Activated CD8-positive, alpha-beta memory T cell treated with anti-CD3 and anti-CD28 coated beads, Interleukin-2, amount 10 ng/mL, durations not matched to agents 7 days and 5 days (primary cell): ENCODE results near the gene NOTCH2NLA. TPM values are rescaled to one million over a fixed set of nuclear protein-coding genes. Genes with fewer than 3 reads are reported as not detected.
"Not testable (repeated sequence)": the region's sequence is repeated elsewhere in the genome, so short reads cannot be mapped to it uniquely, and the experiment has no call there.

Experiments
- ATAC-seq: fragments of 150-1000 bp; cut with Tn5 transposase; one replicate; pipeline ENCODE4 v1.10.0; 2021; ENCODE audit warnings: moderate library complexity
- CTCF ChIA-PET: fragments of 350-600 bp; sonication (Branson Sonifier 250); formaldehyde crosslinking; loops from one replicate; lab custom pipeline; 2021; ENCODE audit warnings: antibody characterized with exemption; lab: Charles Lee
- DNase-seq: peaks from one replicate; pipeline ENCODE4 v3.0.0-alpha.2; 2020
- H3K27ac Mint-ChIP-seq: one replicate; pipeline ENCODE4 v1.8.0; 2021; ENCODE audit warnings: mild to moderate bottlenecking, mixed read lengths
- H3K27me3 Mint-ChIP-seq: one replicate; pipeline ENCODE4 v1.8.0; 2021; ENCODE audit warnings: mixed read lengths
- H3K36me3 Mint-ChIP-seq: one replicate; pipeline ENCODE4 v1.8.0; 2021; ENCODE audit warnings: mild to moderate bottlenecking, mixed read lengths
- H3K4me1 Mint-ChIP-seq: one replicate; pipeline ENCODE4 v1.8.0; 2021; ENCODE audit warnings: mixed read lengths
- H3K4me3 Mint-ChIP-seq: one replicate; pipeline ENCODE4 v1.8.0; 2021; ENCODE audit warnings: mild to moderate bottlenecking, moderate library complexity, mixed read lengths
- H3K9me3 Mint-ChIP-seq: one replicate; pipeline ENCODE4 v1.8.0; 2022; ENCODE audit warnings: low read depth, mixed read lengths
- total RNA-seq, 2 experiments: library from RNA; stranded (reverse); gene quantifications; one replicate each; pipeline ENCODE4 v1.2.3, GENCODE V29; 2021

The NOTCH2NLA gene
- total RNA-seq, result 10 to 100 TPM; 28.8 to 38.9 TPM

DNA sequence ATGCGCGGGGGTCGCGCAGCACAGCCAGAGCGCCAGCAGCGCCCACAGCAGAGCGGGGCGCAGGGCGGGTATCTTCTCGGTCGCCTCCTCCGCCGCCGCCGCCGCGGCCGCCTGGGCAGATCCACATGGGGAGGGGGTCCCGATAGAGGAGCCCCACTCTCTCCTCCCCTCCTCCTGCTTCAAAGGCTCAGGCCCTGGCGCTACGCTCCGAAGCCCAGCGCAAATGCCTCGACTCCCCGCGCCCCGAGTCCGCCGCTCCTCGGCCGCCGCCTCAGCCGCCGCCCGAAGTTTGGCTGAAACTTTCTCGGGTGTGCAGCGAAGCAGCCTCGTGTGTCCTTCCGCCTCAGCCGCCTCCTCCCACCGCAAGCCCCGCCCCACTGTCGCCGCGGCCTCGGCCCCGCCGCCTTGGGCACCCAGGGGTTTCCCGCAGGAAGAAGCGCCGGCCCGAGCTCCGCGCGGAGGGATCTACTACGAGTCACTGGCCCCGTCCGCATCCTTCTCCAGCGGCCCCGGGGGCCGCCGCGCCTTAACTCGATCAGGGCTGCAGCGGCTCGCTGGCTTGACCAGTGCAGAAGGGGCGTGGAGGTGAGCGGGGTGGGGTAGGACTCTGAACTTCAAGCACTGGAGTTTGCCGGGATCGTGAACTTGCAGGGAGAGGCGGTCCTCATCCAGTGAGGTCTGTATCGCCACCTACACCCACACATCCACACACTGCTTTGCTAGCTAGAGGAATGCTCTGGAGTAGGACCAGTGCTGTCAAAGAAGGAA lies at the start of gene NOTCH2NLA:
NOTCH2NLA (minus strand) TSS at position 312 of the 768 bp plus-strand sequence. CDS start 39,684 bp downstream, outside the sequence.
- H3K27ac Mint-ChIP-seq, result peak within 1 kb of the TSS; percentile 73
- H3K27me3 Mint-ChIP-seq, H3K9me3 Mint-ChIP-seq, CTCF ChIA-PET, H3K4me1 Mint-ChIP-seq, H3K36me3 Mint-ChIP-seq: not testable (repeated sequence)
- peak; percentile 53 for DNase-seq
- H3K4me3 Mint-ChIP-seq, result peak within 1 kb of the TSS; percentile 77
- ATAC-seq, result peak; percentile 83

- ATAC-seq, H3K36me3 Mint-ChIP-seq, H3K4me3 Mint-ChIP-seq, DNase-seq, H3K27me3 Mint-ChIP-seq, H3K4me1 Mint-ChIP-seq, H3K9me3 Mint-ChIP-seq, H3K27ac Mint-ChIP-seq, CTCF ChIA-PET: not testable (repeated sequence)
Observed at GRCh38 chr1:146278346-146278745, 49.5 kb upstream of the NOTCH2NLA start.

GRCh38 chr1:146277087-146277486 lies 48.3 kb upstream of the NOTCH2NLA start:
- H3K36me3 Mint-ChIP-seq, H3K27ac Mint-ChIP-seq, H3K9me3 Mint-ChIP-seq, H3K4me3 Mint-ChIP-seq, ATAC-seq, H3K27me3 Mint-ChIP-seq, H3K4me1 Mint-ChIP-seq, CTCF ChIA-PET, DNase-seq: not testable (repeated sequence)

DNA sequence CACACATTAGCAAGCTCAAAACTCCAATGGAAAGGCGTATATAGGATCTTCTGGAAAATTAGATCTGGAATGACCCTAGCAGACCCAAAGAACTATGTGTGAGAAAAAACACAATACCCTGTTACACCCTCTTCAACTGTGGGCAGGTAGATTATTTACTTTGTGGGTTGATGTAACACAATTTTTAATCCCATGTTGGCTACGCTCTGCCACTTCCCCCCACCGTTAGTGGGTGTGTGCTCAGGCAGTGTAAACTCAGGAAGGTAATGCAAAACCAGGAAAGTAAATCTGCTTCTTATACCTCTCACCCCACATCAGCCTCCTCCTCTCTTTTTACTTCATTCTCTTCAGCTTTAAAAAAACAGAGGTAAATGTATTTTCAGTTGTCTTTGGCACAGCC lies 45.3 kb upstream of the NOTCH2NLA start:
- not testable (repeated sequence) for H3K27me3 Mint-ChIP-seq, ATAC-seq

GRCh38 chr1:146273194-146273593 lies 44.4 kb upstream of the NOTCH2NLA start:
- CTCF ChIA-PET, H3K9me3 Mint-ChIP-seq, H3K36me3 Mint-ChIP-seq, H3K4me1 Mint-ChIP-seq, DNase-seq, H3K27me3 Mint-ChIP-seq, ATAC-seq, H3K27ac Mint-ChIP-seq, H3K4me3 Mint-ChIP-seq: not testable (repeated sequence)

More for the DNA sequence above, 45.3 kb upstream of the NOTCH2NLA start:
- H3K27ac Mint-ChIP-seq, H3K36me3 Mint-ChIP-seq, DNase-seq, CTCF ChIA-PET, H3K4me3 Mint-ChIP-seq, H3K4me1 Mint-ChIP-seq, H3K9me3 Mint-ChIP-seq: not testable (repeated sequence)

DNA sequence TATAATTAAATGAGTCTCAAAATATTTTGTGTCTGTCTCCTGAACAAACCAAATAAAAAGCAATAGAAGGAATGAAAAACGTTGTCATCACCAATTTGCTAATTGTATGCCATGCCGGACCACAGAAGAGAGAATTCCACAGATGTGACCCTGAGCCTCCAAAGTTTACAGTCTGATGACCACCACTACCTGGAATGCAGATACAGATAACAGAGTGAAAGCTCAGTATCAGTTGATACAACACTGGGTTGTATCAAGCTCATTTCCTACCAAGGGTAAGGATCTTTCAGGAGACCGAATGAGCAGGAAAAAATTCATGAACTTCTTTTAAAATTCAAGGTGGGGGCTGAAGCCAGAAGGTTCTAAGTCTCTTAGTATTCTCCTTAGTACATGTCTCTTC lies 43.9 kb upstream of the NOTCH2NLA start:
- H3K9me3 Mint-ChIP-seq, DNase-seq, H3K4me3 Mint-ChIP-seq, H3K36me3 Mint-ChIP-seq, H3K27ac Mint-ChIP-seq, ATAC-seq, H3K4me1 Mint-ChIP-seq, CTCF ChIA-PET, H3K27me3 Mint-ChIP-seq: not testable (repeated sequence)

GRCh38 chr1:146271977-146272376 lies 43.2 kb upstream of the NOTCH2NLA start:
- H3K27me3 Mint-ChIP-seq, H3K27ac Mint-ChIP-seq, ATAC-seq, H3K36me3 Mint-ChIP-seq, DNase-seq, H3K4me1 Mint-ChIP-seq, H3K4me3 Mint-ChIP-seq, CTCF ChIA-PET, H3K9me3 Mint-ChIP-seq: not testable (repeated sequence)

DNA sequence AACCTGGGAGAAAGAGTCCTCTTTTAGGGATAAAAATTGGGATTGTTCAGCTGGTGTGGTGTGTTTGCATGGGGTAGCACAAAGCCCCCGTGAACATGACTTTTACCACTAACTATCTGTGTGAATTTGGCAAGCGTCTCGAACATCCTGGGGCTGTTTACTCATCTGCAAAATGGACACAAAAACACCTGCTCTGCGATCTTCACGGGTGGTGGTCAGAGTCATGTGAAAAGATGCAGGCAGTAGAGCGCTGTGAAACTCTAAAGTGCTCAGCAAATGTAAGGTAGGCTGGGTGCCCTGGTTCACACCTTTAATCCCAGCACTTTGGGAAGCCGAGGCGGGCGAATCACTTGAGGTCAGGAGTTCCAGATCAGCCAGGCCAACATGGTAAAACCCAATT lies 41.3 kb upstream of the NOTCH2NLA start:
- H3K36me3 Mint-ChIP-seq, H3K27me3 Mint-ChIP-seq, H3K27ac Mint-ChIP-seq, H3K4me3 Mint-ChIP-seq, CTCF ChIA-PET, ATAC-seq, H3K4me1 Mint-ChIP-seq, DNase-seq, H3K9me3 Mint-ChIP-seq: not testable (repeated sequence)

DNA sequence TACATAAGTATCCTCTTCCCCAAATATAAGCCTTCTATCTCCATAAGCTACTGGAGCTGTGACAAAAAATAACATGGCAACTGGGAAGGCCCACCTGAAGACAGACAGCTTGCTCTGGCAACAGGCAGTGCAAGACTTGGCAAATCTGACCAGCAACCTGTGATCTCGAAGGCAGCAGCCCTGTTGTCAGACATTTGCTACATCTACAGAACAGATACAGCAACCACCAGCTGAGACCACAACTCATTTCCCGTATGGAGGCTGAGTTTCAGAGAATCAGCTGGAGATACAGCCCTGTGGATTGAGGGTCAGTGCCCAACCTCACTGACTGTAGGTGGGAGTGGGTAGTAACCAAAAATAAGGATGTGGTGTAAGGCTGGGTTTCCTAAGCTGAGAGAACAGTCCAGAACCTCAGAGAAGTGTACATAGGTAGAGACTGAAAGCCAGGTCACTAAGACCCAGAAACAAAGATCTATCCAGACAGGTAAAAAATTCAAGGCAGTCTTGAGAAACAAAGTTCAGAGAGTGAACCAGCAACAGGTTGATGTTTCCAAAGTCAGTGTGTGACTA lies 37.4 kb upstream of the NOTCH2NLA start:
- H3K4me3 Mint-ChIP-seq, H3K27ac Mint-ChIP-seq, CTCF ChIA-PET, H3K27me3 Mint-ChIP-seq, H3K4me1 Mint-ChIP-seq, H3K9me3 Mint-ChIP-seq, H3K36me3 Mint-ChIP-seq: not testable (repeated sequence)
- DNase-seq (peak; percentile 45), ATAC-seq (peak; percentile 73)

- H3K27me3 Mint-ChIP-seq, H3K4me3 Mint-ChIP-seq, CTCF ChIA-PET, ATAC-seq, H3K4me1 Mint-ChIP-seq, H3K9me3 Mint-ChIP-seq, H3K27ac Mint-ChIP-seq, H3K36me3 Mint-ChIP-seq, DNase-seq: not testable (repeated sequence)
Observed at GRCh38 chr1:146264761-146265160, 35.9 kb upstream of the NOTCH2NLA start.

GRCh38 chr1:146260006-146260730 lies 31.3 kb upstream of the NOTCH2NLA start:
- CTCF ChIA-PET, DNase-seq, H3K36me3 Mint-ChIP-seq, H3K27me3 Mint-ChIP-seq, ATAC-seq, H3K27ac Mint-ChIP-seq, H3K4me1 Mint-ChIP-seq, H3K9me3 Mint-ChIP-seq, H3K4me3 Mint-ChIP-seq: not testable (repeated sequence)

DNA sequence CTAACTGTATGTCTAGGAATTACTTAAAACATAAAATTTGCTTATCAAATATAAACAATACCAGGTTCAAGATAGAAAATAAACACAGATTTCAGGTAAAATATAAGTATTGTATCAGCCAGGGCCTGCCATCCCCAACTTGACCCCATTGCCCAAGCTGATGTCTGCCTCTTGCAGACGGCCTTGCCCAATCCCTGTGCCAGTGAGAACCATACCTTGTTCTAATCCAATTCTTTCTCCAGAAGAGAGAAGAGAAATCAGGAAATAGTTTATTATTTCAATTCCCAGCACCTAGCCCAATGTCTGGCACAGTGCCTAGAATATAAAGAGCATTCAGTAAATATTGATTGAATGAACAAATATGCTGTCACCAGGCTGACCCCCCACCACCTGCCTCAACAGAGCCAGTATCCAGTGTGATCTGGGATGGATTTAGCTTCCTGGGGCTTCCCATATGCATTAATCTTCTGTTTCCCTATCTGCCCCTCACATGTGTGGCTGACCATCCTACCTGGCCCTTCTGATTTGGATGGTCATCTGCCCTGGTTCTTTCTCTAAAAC lies 29.3 kb upstream of the NOTCH2NLA start:
- DNase-seq, H3K4me3 Mint-ChIP-seq, H3K4me1 Mint-ChIP-seq, H3K27me3 Mint-ChIP-seq, H3K9me3 Mint-ChIP-seq, ATAC-seq, H3K27ac Mint-ChIP-seq, H3K36me3 Mint-ChIP-seq, CTCF ChIA-PET: not testable (repeated sequence)

- DNase-seq, ATAC-seq, H3K36me3 Mint-ChIP-seq, H3K4me1 Mint-ChIP-seq, H3K4me3 Mint-ChIP-seq, CTCF ChIA-PET, H3K27me3 Mint-ChIP-seq, H3K27ac Mint-ChIP-seq, H3K9me3 Mint-ChIP-seq: not testable (repeated sequence)
Observed at GRCh38 chr1:146254569-146255197, 25.9 kb upstream of the NOTCH2NLA start.
